GM10266 (cell line): ENCODE data around the gene RFXANK.

ENCODE experiments used
- DNase-seq: peaks from one replicate; pipeline ENCODE4 v3.0.0; 2012; ENCODE audit errors: extremely low spot score
- CTCF ChIP-seq: IDR thresholded peaks from 2 replicates; pipeline ENCODE4 v1.5.1; 2012; ENCODE audit warnings: mild to moderate bottlenecking, low read depth; ENCODE audit not compliant: control insufficient read depth, insufficient read depth; ENCODE audit errors: missing control alignments

Gene RFXANK

DNA sequence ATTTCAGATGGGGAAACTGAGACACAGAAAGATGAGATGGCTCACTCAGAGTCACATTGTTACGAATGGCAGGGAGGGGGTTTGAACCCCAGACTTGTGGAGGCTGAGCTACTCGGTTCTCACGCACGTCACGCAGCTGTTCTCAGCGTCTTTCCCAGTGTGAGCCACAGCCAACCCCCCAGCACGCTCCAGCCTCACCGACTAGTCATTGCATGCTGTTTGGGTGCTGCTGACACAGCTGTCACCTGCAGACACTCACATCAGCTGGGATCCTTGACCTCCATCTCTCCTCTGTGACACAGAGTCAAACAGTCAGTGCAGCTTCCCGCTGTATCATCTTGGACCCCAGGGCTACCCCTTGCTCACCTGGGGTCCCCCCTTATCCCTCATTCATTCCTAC lies 17.3 kb downstream of the RFXANK start:
- DNase-seq: no peak

DNA sequence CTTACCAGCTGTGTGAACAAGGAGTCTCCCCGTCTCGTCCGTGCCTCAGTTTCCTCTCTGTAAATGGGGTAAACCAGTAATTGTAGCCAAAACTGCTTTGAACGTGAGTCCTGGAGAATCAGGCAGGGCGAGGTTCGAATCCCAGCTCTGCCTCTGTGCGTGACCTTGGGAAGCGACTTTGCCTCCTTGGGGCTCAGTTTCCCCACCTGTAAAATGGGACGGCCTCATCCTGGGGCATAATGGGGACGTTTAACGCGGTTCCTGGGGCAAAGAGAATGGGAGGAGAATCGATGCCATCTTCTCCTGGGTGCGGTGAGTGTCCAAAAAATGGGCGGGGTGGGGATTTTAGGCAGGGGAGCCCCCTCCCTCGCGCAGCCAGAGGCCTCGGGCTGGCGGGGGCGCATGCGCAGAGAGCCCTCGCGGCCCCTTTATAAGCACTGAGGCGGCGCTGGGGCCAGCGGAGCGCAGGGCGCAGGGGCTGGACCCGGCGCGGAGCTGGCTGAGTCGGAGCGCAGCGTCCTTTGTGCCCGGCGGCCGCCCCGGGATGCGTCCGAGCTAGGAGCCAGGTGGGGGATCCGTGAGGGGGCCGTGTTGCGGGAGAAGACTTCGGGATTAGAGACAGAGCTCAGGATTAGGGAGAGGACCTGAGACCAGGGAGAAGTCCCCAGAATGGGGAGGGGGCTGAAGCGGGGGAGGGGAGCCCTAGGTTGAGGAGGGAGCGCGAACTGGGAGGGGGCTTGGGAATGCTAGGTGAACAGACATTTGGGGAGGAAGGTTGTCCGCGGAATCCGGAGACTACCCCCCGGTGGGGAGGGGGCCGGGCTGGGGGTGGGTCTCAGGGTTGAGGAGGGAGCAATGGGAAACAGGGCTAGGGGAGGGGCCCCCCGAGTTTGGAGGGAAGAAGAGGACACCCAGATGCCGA lies 19.7 kb downstream of the RFXANK start, which contains the start of gene NCAN:
NCAN (plus strand) TSS at position 460 of the 922 bp plus-strand sequence. CDS start 4,996 bp downstream, outside the sequence.
- DNase-seq: no peak
- TF ChIP-seq CTCF: no peak

More for the DNA sequence above, 17.3 kb downstream of the RFXANK start:
- TF ChIP-seq CTCF: no peak

DNA sequence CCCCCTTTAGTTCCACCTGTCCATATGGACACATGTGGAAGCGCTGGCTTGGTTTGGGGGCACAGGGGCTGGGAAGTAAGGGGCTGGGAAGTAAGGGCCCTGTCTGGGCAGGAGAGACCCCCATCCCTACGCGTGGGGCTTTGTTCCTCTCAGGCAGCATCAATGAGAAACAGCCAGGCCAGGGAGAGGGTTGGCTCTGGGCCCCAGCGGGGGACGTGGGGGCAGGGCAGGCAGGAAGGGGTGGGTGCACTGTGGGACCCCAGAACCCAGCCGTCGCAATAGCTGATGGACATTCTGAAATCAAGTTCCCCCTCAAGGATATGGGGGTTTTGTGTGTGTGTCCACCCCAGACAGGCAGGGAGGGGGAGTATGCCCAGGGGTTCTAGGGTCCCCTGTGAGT lies 20.9 kb downstream of the RFXANK start:
- no peak for DNase-seq
- TF ChIP-seq CTCF: no peak

DNA sequence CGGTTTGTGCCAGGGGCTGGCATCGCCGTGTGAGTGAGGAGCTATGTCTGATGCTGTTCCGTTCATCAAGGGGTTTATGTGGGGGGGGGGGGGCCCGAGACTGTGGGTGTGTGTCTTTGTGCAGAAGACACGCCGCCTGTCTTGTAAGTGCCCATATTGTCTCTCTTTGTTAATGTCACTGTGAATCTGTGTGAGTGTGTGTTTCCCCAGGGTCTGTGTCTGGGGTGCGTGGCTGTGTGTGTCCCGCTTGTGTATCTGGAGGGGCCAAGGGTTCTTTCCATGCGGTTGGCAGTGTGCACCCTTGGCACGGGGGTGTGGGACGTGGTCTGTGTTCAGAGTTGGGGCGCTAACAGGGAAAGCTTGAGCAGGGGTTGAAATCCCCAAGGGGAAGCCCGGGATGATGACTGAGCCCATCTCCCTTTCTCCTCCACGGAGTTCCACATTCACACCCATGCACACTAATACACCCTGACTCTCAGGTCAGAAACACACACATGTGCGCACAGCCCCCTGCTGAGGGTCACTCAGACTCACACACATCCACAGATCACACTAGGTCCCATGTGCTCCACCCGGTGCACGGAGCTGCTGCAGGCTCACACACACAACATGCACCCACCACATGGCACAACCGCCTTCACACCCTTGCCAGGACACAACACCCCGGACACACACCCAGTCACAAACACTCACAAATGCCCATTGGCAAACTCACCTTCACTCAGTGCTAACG lies 21.5 kb downstream of the RFXANK start:
- DNase-seq: no peak
- no peak for TF ChIP-seq CTCF

- TF ChIP-seq CTCF: no peak
- no peak for DNase-seq
These were observed 22.1 kb downstream of the RFXANK start for GRCh38 chr19:19214159-19214490.

- DNase-seq: no peak
- TF ChIP-seq CTCF: no peak
These were observed 22.8 kb downstream of the RFXANK start for GRCh38 chr19:19214892-19215291.

DNA sequence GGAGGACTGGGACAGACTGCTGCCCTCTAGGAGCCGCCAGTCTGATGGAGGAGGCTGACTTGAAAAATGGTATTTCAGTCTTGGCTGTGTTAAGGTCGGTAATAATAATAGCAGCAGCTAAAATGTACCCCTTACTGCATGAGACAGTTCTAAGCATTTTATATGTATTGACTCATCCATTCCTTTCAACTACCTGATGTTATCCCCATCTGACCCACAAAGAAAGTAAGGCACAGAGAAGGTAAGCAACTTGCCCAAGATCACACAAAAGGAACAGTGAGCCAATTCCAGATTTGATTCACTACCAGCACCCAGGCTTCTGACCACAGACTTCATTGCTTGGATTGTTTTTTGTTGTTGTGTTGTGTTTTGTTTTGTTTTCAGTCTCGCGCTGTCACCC lies 23.7 kb downstream of the RFXANK start:
- no peak for DNase-seq
- TF ChIP-seq CTCF: no peak
